Femur (tissue), 1 donor: Measurements from ENCODE around the gene COL4A2.

Experiments
- DNase-seq: peaks from one replicate; pipeline ENCODE4 v3.0.0-alpha.2; 2017

The COL4A2 gene

GRCh38 chr13:110291286-110291685, 15.8 kb upstream of the COL4A2 start:
- DNase-seq = no peak

GRCh38 chr13:110293037-110293436, 14.0 kb upstream of the COL4A2 start:
- DNase-seq = no peak

- DNase-seq = no peak
Observed at GRCh38 chr13:110293649-110294048, 13.4 kb upstream of the COL4A2 start.

GRCh38 chr13:110294146-110294545, 12.9 kb upstream of the COL4A2 start:
- DNase-seq = no peak

GRCh38 chr13:110294622-110295021, 12.5 kb upstream of the COL4A2 start:
- no peak for DNase-seq

- DNase-seq = no peak
Observed at GRCh38 chr13:110297011-110297410, 10.1 kb upstream of the COL4A2 start.

- no peak for DNase-seq
Observed at GRCh38 chr13:110297766-110298504, 9.1 kb upstream of the COL4A2 start.

- no peak for DNase-seq
Observed at GRCh38 chr13:110298505-110299282, 8.4 kb upstream of the COL4A2 start.

- DNase-seq = no peak
Observed at GRCh38 chr13:110299283-110299840, 7.7 kb upstream of the COL4A2 start.

- no peak for DNase-seq
Observed at GRCh38 chr13:110300090-110300815, 6.8 kb upstream of the COL4A2 start.

GRCh38 chr13:110301083-110301482, 6.0 kb upstream of the COL4A2 start:
- DNase-seq = no peak

GRCh38 chr13:110301606-110302553, 5.2 kb upstream of the COL4A2 start:
- no peak for DNase-seq

GRCh38 chr13:110302997-110303396, 4.1 kb upstream of the COL4A2 start:
- no peak for DNase-seq

- no peak for DNase-seq
Observed at GRCh38 chr13:110303644-110304043, 3.4 kb upstream of the COL4A2 start.

GRCh38 chr13:110304256-110304655, 2.8 kb upstream of the COL4A2 start:
- no peak for DNase-seq

- DNase-seq = no peak
Observed at GRCh38 chr13:110305001-110305400, 2.1 kb upstream of the COL4A2 start.

GRCh38 chr13:110305544-110305943, 1.5 kb upstream of the COL4A2 start:
- no peak for DNase-seq

GRCh38 chr13:110305949-110306339, 1.1 kb upstream of the COL4A2 start:
- DNase-seq = peak; percentile 49

GRCh38 chr13:110306340-110306959, 634 bp upstream of the COL4A2 start:
- DNase-seq = peak; percentile 70

- DNase-seq = peak; percentile 66
Observed at GRCh38 chr13:110307767-110308655, 927 bp downstream of the COL4A2 start.
